ENCODE results near the gene RNF187.

DNA sequence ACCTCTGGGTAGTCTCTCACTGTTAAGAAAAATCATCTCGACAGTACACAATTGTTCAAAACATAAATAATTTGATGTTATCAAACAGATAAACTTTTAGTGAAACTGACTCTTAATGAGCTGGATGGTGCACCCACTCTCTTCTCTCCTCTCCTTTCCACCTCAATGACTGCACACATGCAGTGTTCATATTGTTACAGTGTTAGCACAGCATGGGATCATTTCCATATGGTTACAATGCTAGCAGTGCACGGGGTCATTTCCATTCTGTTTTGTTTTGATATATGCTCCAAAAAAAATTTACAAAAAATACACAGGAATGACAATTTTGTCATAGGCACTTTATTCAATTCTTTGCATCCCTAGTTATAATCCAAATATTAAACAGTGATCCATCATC, 26.4 kb upstream of the RNF187 start:
- TF ChIP-seq, protein P1, sequence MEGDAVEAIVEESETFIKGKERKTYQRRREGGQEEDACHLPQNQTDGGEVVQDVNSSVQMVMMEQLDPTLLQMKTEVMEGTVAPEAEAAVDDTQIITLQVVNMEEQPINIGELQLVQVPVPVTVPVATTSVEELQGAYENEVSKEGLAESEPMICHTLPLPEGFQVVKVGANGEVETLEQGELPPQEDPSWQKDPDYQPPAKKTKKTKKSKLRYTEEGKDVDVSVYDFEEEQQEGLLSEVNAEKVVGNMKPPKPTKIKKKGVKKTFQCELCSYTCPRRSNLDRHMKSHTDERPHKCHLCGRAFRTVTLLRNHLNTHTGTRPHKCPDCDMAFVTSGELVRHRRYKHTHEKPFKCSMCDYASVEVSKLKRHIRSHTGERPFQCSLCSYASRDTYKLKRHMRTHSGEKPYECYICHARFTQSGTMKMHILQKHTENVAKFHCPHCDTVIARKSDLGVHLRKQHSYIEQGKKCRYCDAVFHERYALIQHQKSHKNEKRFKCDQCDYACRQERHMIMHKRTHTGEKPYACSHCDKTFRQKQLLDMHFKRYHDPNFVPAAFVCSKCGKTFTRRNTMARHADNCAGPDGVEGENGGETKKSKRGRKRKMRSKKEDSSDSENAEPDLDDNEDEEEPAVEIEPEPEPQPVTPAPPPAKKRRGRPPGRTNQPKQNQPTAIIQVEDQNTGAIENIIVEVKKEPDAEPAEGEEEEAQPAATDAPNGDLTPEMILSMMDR (IDR thresholded peaks at IDR 0.05), result no peak
- no peak for TF ChIP-seq POLR2A (IDR thresholded peaks at IDR 0.05)
